KBM-7 (cell line): Measurements from ENCODE around the gene CNP.

Source experiments
- DNase-seq: peaks from one replicate; pipeline ENCODE4 v3.0.0-alpha.2; 2015
- in situ Hi-C: fragments of 300-500 bp; cut with MboI; formaldehyde crosslinking; loops from 2 replicates; pipeline ENCODE4 v1.14.3; 2020; ENCODE audit warnings: low sequenced_read_pairs, low pct_unique_long_range_greater_than_20kb, mixed read lengths

CNP gene

DNA sequence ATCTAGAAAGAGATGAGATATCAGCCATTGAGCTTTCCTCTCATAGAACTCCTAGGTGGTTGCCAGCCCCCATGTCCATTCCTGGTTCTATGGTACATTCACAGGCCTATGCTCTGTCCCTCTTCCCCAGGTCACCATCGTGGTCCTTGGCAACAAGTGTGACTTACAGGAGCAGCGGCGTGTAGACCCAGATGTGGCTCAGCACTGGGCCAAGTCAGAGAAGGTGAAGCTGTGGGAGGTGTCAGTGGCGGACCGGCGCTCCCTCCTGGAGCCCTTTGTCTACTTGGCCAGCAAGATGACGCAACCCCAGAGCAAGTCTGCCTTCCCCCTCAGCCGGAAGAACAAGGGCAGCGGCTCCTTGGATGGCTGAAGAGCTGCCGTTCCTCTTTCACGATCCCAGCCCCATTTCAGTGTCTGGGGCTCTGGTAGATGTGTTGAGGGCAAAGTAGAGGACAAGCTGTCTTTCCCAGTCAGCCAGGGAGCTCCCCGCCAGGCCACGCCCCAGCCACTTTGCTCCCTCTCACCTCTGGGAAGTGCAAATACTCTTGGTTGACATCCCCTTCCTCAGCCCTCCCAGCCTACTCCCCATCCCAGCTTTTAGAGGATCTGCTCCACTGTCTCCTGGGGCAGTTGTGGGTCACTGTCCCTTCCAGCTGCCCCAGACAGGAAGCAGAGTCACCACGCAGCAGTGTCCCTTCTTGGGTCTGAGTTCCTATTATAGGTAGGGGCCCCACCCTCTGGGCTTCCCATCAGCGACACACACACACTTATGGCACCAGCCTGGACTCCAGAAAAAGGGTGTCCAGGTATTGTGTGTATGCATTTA, 57.1 kb downstream of the CNP start:
- DNase-seq: peak; percentile 85
- in situ Hi-C loops: loop anchor here (10.0 kb wide), 1 partner anchor 91 kb away; the partner anchor contains the start of gene DHX58

DNA sequence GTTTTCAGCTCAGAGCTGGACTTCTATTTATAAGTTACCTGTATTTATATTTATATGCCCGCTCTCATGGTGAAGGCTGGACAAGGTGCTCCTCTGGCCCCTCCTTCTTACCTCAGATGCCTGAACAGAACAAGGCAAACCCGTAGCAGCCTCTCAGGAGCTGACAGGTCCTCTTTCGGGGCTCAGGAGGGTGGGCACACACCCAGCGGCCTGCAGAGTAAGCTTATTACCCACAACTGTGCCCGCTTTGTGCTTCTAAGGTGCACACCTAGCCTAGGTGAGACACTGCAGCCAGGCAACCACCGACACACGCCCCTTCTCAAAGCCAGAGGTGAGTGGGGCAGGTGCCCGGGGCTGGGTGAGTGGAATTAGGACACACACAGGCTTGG, 58.6 kb downstream of the CNP start:
- DNase-seq: no peak
- in situ Hi-C loops: loop anchor here (10.0 kb wide), 1 partner anchor 90 kb away; the partner anchor contains the start of gene DHX58

- no peak for DNase-seq
- in situ Hi-C loops: loop anchor here (10.0 kb wide), 1 partner anchor 89 kb away; the partner anchor contains the start of gene DHX58
Measured at GRCh38 chr17:42025936-42026335, 59.3 kb downstream of the CNP start.

GRCh38 chr17:42026857-42027589, 60.4 kb downstream of the CNP start:
- in situ Hi-C loops: loop anchor here (10.0 kb wide), 1 partner anchor 88 kb away; the partner anchor contains the start of gene DHX58
- DNase-seq: no peak
